IMR-90 (cell line): ENCODE data around the gene ADGRA3.

Experiments used
- CEBPB ChIP-seq: IDR thresholded peaks from 2 replicates; pipeline ENCODE4 v1.6.1; 2012; ENCODE audit warnings: low read depth, low read length, improper control_type of control experiment
- CHD1 ChIP-seq: IDR thresholded peaks from 2 replicates; pipeline ENCODE4 v1.6.1; 2012; ENCODE audit warnings: low read depth, low read length, improper control_type of control experiment
- MAFK ChIP-seq: IDR thresholded peaks from 2 replicates; pipeline ENCODE4 v1.6.1; 2012; ENCODE audit warnings: low read depth, low read length, improper control_type of control experiment
- POLR2A ChIP-seq: IDR thresholded peaks from 2 replicates; pipeline ENCODE4 v1.6.1; 2012; ENCODE audit warnings: mild to moderate bottlenecking, low read depth, low read length
- RAD21 ChIP-seq: IDR thresholded peaks from 2 replicates; pipeline ENCODE4 v1.6.1; 2012; ENCODE audit warnings: low read length, improper control_type of control experiment
- SMC3 ChIP-seq: fragments of 150-350 bp; IDR thresholded peaks from 2 replicates; pipeline ENCODE4 v1.6.1; 2016; ENCODE audit warnings: low read depth, mild to moderate bottlenecking, antibody characterized with exemption, low read length, moderate library complexity
- TF ChIP-seq, protein P1 (sequence below): conservative IDR thresholded peaks from 2 replicates; pipeline ENCODE4 v1.5.1; 2012; ENCODE audit warnings: mild to moderate bottlenecking, low read depth, low read length, improper control_type of control experiment
- TF ChIP-seq, protein P2 (sequence below): fragments of 150-350 bp; IDR thresholded peaks from 2 replicates; pipeline ENCODE4 v1.6.1; 2017; ENCODE audit warnings: mild to moderate bottlenecking, antibody characterized with exemption, low read length, low read depth
- TF ChIP-seq, protein P3 (sequence below): fragments of 150-350 bp; IDR thresholded peaks from 2 replicates; pipeline ENCODE4 v1.6.1; 2016; ENCODE audit warnings: low read depth, mild to moderate bottlenecking, low read length, moderate library complexity, borderline replicate concordance

DNA sequence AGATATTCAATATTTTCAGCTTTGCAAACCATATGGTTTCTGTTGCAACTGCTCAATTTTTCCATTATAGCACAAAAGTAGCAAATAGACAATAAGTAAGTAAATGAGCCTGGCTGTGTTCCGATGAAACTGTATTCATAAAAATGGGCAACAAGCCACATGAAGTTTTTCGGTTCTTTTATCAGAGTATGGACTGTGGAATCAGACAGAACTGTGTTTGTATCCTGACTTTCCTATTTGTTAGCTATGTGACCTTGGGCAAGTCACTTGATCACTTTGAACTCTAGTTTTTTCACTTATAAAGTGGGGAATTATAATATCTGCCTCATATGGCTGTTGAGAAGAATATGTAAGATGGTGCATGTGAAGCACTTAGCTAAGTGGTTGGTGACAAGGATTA lies 23.4 kb upstream of the ADGRA3 start:
- no peak for TF ChIP-seq SMC3
- TF ChIP-seq, protein P1, sequence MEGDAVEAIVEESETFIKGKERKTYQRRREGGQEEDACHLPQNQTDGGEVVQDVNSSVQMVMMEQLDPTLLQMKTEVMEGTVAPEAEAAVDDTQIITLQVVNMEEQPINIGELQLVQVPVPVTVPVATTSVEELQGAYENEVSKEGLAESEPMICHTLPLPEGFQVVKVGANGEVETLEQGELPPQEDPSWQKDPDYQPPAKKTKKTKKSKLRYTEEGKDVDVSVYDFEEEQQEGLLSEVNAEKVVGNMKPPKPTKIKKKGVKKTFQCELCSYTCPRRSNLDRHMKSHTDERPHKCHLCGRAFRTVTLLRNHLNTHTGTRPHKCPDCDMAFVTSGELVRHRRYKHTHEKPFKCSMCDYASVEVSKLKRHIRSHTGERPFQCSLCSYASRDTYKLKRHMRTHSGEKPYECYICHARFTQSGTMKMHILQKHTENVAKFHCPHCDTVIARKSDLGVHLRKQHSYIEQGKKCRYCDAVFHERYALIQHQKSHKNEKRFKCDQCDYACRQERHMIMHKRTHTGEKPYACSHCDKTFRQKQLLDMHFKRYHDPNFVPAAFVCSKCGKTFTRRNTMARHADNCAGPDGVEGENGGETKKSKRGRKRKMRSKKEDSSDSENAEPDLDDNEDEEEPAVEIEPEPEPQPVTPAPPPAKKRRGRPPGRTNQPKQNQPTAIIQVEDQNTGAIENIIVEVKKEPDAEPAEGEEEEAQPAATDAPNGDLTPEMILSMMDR, result no peak
- no peak for TF ChIP-seq POLR2A
- no peak for TF ChIP-seq CEBPB
- TF ChIP-seq, protein P2, sequence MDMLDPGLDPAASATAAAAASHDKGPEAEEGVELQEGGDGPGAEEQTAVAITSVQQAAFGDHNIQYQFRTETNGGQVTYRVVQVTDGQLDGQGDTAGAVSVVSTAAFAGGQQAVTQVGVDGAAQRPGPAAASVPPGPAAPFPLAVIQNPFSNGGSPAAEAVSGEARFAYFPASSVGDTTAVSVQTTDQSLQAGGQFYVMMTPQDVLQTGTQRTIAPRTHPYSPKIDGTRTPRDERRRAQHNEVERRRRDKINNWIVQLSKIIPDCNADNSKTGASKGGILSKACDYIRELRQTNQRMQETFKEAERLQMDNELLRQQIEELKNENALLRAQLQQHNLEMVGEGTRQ, result no peak
- no peak for TF ChIP-seq MAFK
- no peak for TF ChIP-seq RAD21
- no peak for TF ChIP-seq CHD1
- TF ChIP-seq, protein P3, sequence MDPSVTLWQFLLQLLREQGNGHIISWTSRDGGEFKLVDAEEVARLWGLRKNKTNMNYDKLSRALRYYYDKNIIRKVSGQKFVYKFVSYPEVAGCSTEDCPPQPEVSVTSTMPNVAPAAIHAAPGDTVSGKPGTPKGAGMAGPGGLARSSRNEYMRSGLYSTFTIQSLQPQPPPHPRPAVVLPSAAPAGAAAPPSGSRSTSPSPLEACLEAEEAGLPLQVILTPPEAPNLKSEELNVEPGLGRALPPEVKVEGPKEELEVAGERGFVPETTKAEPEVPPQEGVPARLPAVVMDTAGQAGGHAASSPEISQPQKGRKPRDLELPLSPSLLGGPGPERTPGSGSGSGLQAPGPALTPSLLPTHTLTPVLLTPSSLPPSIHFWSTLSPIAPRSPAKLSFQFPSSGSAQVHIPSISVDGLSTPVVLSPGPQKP, result no peak
